Astrocyte (in vitro differentiated cells and primary cell): ENCODE results near the gene ERMARD. TPM values are rescaled to one million over a fixed set of nuclear protein-coding genes. Genes with fewer than 3 reads are reported as not detected.

Experiments used
- DNase-seq: peaks from one replicate; pipeline ENCODE4 v3.0.0-alpha.2; 2010; ENCODE audit warnings: low read depth
- FAIRE-seq: peaks from 2 replicates; lab custom pipeline; 2011; peaks lifted over from hg19 to GRCh38; lab: Jason Lieb, UNC
- H2AFZ ChIP-seq: 2 replicates; pipeline ENCODE4 v1.6.0; 2012; ENCODE audit warnings: low read depth, low read length, inconsistent platforms
- H3K27ac ChIP-seq: 2 replicates; pipeline ENCODE4 v1.5.1; 2011; ENCODE audit warnings: low read depth, low read length, inconsistent platforms
- H3K27me3 ChIP-seq: 2 replicates; pipeline ENCODE4 v1.6.0; 2011; ENCODE audit warnings: low read length, inconsistent platforms; ENCODE audit not compliant: insufficient read depth
- H3K36me3 ChIP-seq: 2 replicates; pipeline ENCODE4 v1.5.1; 2011; ENCODE audit warnings: low read length, inconsistent platforms; ENCODE audit not compliant: insufficient read depth
- H3K4me1 ChIP-seq: 2 replicates; pipeline ENCODE4 v1.5.1; 2011; ENCODE audit warnings: low read length, inconsistent platforms; ENCODE audit not compliant: insufficient read depth
- H3K4me2 ChIP-seq: 2 replicates; pipeline ENCODE4 v1.6.0; 2012; ENCODE audit warnings: low read length, inconsistent platforms
- H3K4me3 ChIP-seq: 2 replicates; pipeline ENCODE4 v1.5.1; 2011; ENCODE audit warnings: low read depth, mild to moderate bottlenecking, low read length, inconsistent platforms; ENCODE audit not compliant: insufficient read depth
- H3K79me2 ChIP-seq: 2 replicates; pipeline ENCODE4 v1.6.0; 2012; ENCODE audit warnings: mild to moderate bottlenecking, low read length, inconsistent platforms; ENCODE audit not compliant: insufficient read depth
- H3K9ac ChIP-seq: 2 replicates; pipeline ENCODE4 v1.6.0; 2012; ENCODE audit warnings: mild to moderate bottlenecking, low read length, inconsistent platforms
- H3K9me3 ChIP-seq: 2 replicates; pipeline ENCODE4 v1.5.1; 2012; ENCODE audit warnings: low read depth, mild to moderate bottlenecking, low read length, inconsistent platforms; ENCODE audit not compliant: insufficient read depth
- H4K20me1 ChIP-seq: 2 replicates; pipeline ENCODE4 v1.6.0; 2012; ENCODE audit warnings: low read length, inconsistent platforms; ENCODE audit not compliant: insufficient read depth
- H3K27ac Mint-ChIP-seq: one replicate; pipeline ENCODE4 v1.8.0; 2021; ENCODE audit warnings: mild to moderate bottlenecking, mixed read lengths; ENCODE audit not compliant: unreplicated experiment
- H3K27me3 Mint-ChIP-seq: one replicate; pipeline ENCODE4 v1.8.0; 2021; ENCODE audit warnings: low read depth, mixed read lengths; ENCODE audit not compliant: unreplicated experiment
- H3K36me3 Mint-ChIP-seq: one replicate; pipeline ENCODE4 v1.8.0; 2021; ENCODE audit warnings: low read depth, mixed read lengths; ENCODE audit not compliant: unreplicated experiment
- H3K4me1 Mint-ChIP-seq: one replicate; pipeline ENCODE4 v1.8.0; 2021; ENCODE audit warnings: low read depth, mixed read lengths; ENCODE audit not compliant: unreplicated experiment
- H3K4me3 Mint-ChIP-seq: one replicate; pipeline ENCODE4 v1.8.0; 2021; ENCODE audit warnings: mild to moderate bottlenecking, moderate library complexity, mixed read lengths; ENCODE audit not compliant: unreplicated experiment
- H3K9me3 Mint-ChIP-seq: one replicate; pipeline ENCODE4 v1.8.0; 2021; ENCODE audit warnings: mild to moderate bottlenecking, mixed read lengths; ENCODE audit not compliant: unreplicated experiment
- EZH2 ChIP-seq: IDR thresholded peaks from 2 replicates; pipeline ENCODE4 v1.6.1; 2012; ENCODE audit warnings: mild to moderate bottlenecking, low read length, inconsistent platforms; ENCODE audit not compliant: insufficient read depth
- total RNA-seq: library from RNA; stranded (reverse); gene quantifications from 2 replicates; pipeline ENCODE4 v1.2.1, GENCODE V29; 2021
- TF ChIP-seq, protein P1 (sequence below): IDR thresholded peaks from 2 replicates; pipeline ENCODE4 v1.5.1; 2011; ENCODE audit warnings: low read depth, mild to moderate bottlenecking, inconsistent platforms, low read length, moderate library complexity; ENCODE audit not compliant: insufficient read depth

ERMARD gene
- total RNA-seq, 1 donor from 2014 or later = 13.1 TPM

DNA sequence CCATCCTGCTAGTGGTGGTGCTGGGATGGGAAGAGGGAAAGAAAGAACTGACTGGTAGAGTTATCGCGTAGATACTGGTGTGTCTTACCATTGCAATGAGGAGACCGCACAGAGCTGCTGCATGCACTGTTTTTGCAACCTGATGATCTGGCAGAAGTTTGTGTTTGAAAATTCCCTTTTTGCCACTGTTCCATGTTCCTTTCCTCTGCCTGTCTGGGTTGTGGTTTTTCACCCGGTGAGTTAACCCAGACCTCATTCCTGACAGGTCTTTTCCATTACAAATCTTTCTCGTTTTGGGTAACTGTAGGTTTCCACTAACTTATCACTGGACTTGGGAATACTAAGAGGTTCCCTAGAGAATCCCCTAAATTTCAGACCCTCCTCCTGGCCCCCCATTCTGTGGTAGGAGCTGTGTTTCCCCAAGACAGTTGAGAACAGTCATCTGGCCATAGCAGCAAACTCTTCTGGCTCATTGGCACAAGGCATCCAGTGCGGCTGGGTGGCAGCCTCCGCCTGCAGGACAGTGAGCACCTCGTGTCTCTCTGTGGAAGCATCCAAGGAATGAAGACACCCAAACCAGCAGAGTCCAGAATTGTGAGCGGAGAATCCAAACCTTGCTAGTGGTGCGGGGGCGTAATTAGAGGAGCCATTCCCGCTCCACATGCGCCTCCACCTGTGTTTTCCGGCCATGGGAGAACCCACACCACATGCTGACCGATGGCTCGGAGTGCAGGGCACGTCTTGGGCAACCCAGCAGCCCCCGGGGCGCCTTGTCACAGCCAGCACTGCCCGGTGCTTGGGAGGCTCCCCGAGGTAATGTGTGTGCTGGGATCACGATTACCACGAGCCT is 32.8 kb downstream of the ERMARD start:
- Histone ChIP-seq H3K27ac (no peak overlapping the region), H3K4me3 (no peak overlapping the region), H4K20me1 (no peaks in the 10 kb centered on the region), H3K4me2 (peak overlapping the region; percentile 18), H3K79me2 (no peaks in the 10 kb centered on the region), H3K9ac (no peak overlapping the region), H3K4me1 (peaks cover 7% of the 10 kb centered on the region), H3K27me3 (no peaks in the 10 kb centered on the region), H3K9me3 (no peaks in the 10 kb centered on the region), H3K36me3 (no peaks in the 10 kb centered on the region), H2AFZ (no peak overlapping the region)
- DNase-seq (peak; percentile 31), FAIRE-seq (no peak)
- H3K4me3 Mint-ChIP-seq = peak overlapping the region; percentile 56
- peaks cover 9% of the 10 kb centered on the region for H3K4me1 Mint-ChIP-seq
- H3K36me3 Mint-ChIP-seq = peaks cover 23% of the 10 kb centered on the region
- peaks cover 22% of the 10 kb centered on the region for H3K27me3 Mint-ChIP-seq
- peak overlapping the region; percentile 74 for H3K27ac Mint-ChIP-seq
- H3K9me3 Mint-ChIP-seq = peaks cover 6% of the 10 kb centered on the region
- TF ChIP-seq, protein P1, sequence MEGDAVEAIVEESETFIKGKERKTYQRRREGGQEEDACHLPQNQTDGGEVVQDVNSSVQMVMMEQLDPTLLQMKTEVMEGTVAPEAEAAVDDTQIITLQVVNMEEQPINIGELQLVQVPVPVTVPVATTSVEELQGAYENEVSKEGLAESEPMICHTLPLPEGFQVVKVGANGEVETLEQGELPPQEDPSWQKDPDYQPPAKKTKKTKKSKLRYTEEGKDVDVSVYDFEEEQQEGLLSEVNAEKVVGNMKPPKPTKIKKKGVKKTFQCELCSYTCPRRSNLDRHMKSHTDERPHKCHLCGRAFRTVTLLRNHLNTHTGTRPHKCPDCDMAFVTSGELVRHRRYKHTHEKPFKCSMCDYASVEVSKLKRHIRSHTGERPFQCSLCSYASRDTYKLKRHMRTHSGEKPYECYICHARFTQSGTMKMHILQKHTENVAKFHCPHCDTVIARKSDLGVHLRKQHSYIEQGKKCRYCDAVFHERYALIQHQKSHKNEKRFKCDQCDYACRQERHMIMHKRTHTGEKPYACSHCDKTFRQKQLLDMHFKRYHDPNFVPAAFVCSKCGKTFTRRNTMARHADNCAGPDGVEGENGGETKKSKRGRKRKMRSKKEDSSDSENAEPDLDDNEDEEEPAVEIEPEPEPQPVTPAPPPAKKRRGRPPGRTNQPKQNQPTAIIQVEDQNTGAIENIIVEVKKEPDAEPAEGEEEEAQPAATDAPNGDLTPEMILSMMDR = no peak
- no peak for TF ChIP-seq EZH2

GRCh38 chr6:169784821-169785340 is 33.5 kb downstream of the ERMARD start:
- H4K20me1 ChIP-seq = no peaks in the 10 kb centered on the region
- peaks cover 10% of the 10 kb centered on the region for H3K4me1 ChIP-seq
- H2AFZ ChIP-seq = no peak overlapping the region
- H3K27ac ChIP-seq = no peak overlapping the region
- peaks cover 23% of the 10 kb centered on the region for H3K36me3 Mint-ChIP-seq
- peaks cover 29% of the 10 kb centered on the region for H3K27me3 Mint-ChIP-seq
- H3K79me2 ChIP-seq = no peaks in the 10 kb centered on the region
- H3K9me3 ChIP-seq = no peaks in the 10 kb centered on the region
- DNase-seq (no peak), FAIRE-seq (no peak)
- no peak overlapping the region for H3K4me3 Mint-ChIP-seq
- no peak overlapping the region for H3K4me3 ChIP-seq
- H3K4me2 ChIP-seq = no peak overlapping the region
- peaks cover 6% of the 10 kb centered on the region for H3K9me3 Mint-ChIP-seq
- TF ChIP-seq, protein P1 = no peak
- no peak overlapping the region for H3K9ac ChIP-seq
- H3K27me3 ChIP-seq = no peaks in the 10 kb centered on the region
- peaks cover 9% of the 10 kb centered on the region for H3K4me1 Mint-ChIP-seq
- no peaks in the 10 kb centered on the region for H3K36me3 ChIP-seq
- no peak overlapping the region for H3K27ac Mint-ChIP-seq

DNA sequence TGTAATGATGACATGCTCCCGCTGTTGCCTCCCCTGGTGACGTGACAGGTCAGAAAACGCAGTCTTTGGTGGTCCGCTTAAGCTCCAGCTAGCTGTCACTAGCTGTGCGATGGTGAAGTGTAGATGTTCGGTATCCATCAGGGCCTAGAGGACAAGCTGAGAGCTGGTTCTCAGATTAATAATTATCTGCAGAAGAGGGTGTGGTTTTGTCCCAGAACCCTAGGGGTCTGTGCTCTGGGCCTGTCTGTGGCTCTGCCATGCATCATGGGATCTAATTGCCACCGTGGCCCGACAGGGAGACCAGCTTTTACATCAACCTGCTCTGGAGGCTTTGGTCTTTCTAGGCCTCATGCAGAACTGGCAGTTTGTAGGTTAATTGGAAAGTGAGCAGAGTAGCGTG is 34.1 kb downstream of the ERMARD start:
- Histone ChIP-seq H3K79me2 (no peaks in the 10 kb centered on the region), H3K4me2 (no peak overlapping the region), H3K4me1 (peaks cover 14% of the 10 kb centered on the region), H3K27ac (no peak overlapping the region), H3K36me3 (no peaks in the 10 kb centered on the region), H2AFZ (no peak overlapping the region), H3K9me3 (no peaks in the 10 kb centered on the region), H3K27me3 (no peaks in the 10 kb centered on the region), H3K4me3 (no peak overlapping the region), H3K9ac (no peak overlapping the region), H4K20me1 (no peaks in the 10 kb centered on the region)
- DNase-seq (no peak), FAIRE-seq (no peak)
- peaks cover 23% of the 10 kb centered on the region for H3K36me3 Mint-ChIP-seq
- TF ChIP-seq EZH2 = no peak
- TF ChIP-seq, protein P1 = no peak
- H3K9me3 Mint-ChIP-seq = peaks cover 6% of the 10 kb centered on the region
- H3K27ac Mint-ChIP-seq = no peak overlapping the region
- H3K27me3 Mint-ChIP-seq = peaks cover 35% of the 10 kb centered on the region
- H3K4me3 Mint-ChIP-seq = no peak overlapping the region
- H3K4me1 Mint-ChIP-seq = peaks cover 12% of the 10 kb centered on the region
